Activated CD8-positive, alpha-beta memory T cell treated with anti-CD3 and anti-CD28 coated beads for 24 hours (primary cell): ENCODE measurements around the gene ZNF732.
"Not testable (repeated sequence)": the region's sequence is repeated elsewhere in the genome, so short reads cannot be mapped to it uniquely, and the experiment has no call there.

ENCODE experiments used
- DNase-seq: peaks from one replicate; pipeline ENCODE4 v3.0.0-alpha.2; 2020

The ZNF732 gene

GRCh38 chr4:304969-305680 lies at the start of gene ZNF732:
ZNF732 (minus strand) TSS chr4:305474; CDS start chr4:305310, 164 bp downstream.
- DNase-seq = no peak

GRCh38 chr4:340011-340410 lies 34.7 kb upstream of the ZNF732 start:
- no peak for DNase-seq

- DNase-seq = no peak
Observed at GRCh38 chr4:338759-339097, 33.5 kb upstream of the ZNF732 start.

GRCh38 chr4:337932-338758 lies 32.9 kb upstream of the ZNF732 start:
- DNase-seq = peak; percentile 87

- DNase-seq = peak; percentile 93
Observed at GRCh38 chr4:337143-337931, 32.1 kb upstream of the ZNF732 start, which contains the start of gene ZNF141. ZNF141 (plus strand) TSS chr4:337814; CDS start chr4:337984, 170 bp downstream.

GRCh38 chr4:336893-337142 lies 31.5 kb upstream of the ZNF732 start:
- no peak for DNase-seq

GRCh38 chr4:336099-336892 lies 31.0 kb upstream of the ZNF732 start:
- peak; percentile 60 for DNase-seq

- DNase-seq = no peak
Observed at GRCh38 chr4:335515-335914, 30.2 kb upstream of the ZNF732 start.

GRCh38 chr4:328729-329128 lies 23.5 kb upstream of the ZNF732 start:
- no peak for DNase-seq

- no peak for DNase-seq
Observed at GRCh38 chr4:314296-314903, 9.1 kb upstream of the ZNF732 start.

- DNase-seq = no peak
Observed at GRCh38 chr4:309807-310206, 4.5 kb upstream of the ZNF732 start.

- DNase-seq = no peak
Observed at GRCh38 chr4:306551-306961, 1.3 kb upstream of the ZNF732 start.

- not testable (repeated sequence) for DNase-seq
Observed at GRCh38 chr4:304516-304915, 758 bp downstream of the ZNF732 start.

GRCh38 chr4:302381-302780 lies 2.9 kb downstream of the ZNF732 start:
- DNase-seq = no peak

- DNase-seq = no peak
Observed at GRCh38 chr4:294732-295131, 10.5 kb downstream of the ZNF732 start.

- no peak for DNase-seq
Observed at GRCh38 chr4:288891-289290, 16.4 kb downstream of the ZNF732 start.

- no peak for DNase-seq
Observed at GRCh38 chr4:273309-274017, 31.8 kb downstream of the ZNF732 start.

- no peak for DNase-seq
Observed at GRCh38 chr4:271492-272103, 33.7 kb downstream of the ZNF732 start.

GRCh38 chr4:259240-259639 lies 46.0 kb downstream of the ZNF732 start:
- not testable (repeated sequence) for DNase-seq

GRCh38 chr4:256492-256891 lies 48.8 kb downstream of the ZNF732 start:
- no peak for DNase-seq
